Pons (tissue), 1 donor: ENCODE results near the gene SORCS2.
"Not testable (repeated sequence)": the region's sequence is repeated elsewhere in the genome, so short reads cannot be mapped to it uniquely, and the experiment has no call there.

Experiments
- DNase-seq: peaks from one replicate; pipeline ENCODE4 v3.0.0-alpha.2; 2016; ENCODE audit warnings: low spot score

The SORCS2 gene

DNA sequence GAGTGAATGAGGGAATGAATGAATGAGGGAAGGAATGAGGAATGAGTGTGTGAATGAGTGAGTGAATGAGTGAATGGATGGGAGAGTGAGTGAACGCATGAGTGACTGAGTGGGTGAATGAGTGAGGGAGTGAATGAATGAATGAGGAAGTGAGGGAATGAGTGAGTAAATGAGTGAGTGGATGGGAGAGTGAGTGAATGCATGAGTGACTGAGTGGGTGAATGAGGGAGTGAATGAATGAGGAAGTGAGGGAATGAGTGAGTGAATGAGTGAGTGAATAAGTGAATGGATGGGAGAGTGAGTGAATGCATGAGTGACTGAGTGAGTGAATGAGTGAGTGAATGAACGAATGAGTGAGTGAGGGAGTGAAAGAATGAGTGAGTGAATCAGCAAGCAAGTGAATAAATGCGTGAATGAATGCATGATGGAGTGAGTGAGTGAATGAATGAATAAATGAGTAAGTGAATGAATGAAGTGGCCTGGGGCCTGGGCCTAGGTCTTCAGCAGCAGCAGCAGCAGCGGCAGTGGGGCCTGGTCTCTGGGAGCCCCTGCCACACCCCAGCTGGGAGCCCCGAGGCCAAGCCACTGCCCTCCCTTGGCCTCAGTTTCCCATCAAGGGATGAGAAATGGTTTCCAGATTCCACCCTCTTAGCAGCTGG is 258.6 kb downstream of the SORCS2 start:
- no peak for DNase-seq

GRCh38 chr4:7451434-7451789 is 259.1 kb downstream of the SORCS2 start:
- no peak for DNase-seq

GRCh38 chr4:7451800-7452199 is 259.5 kb downstream of the SORCS2 start:
- no peak for DNase-seq

- DNase-seq, result not testable (repeated sequence)
These were observed 260.5 kb downstream of the SORCS2 start for GRCh38 chr4:7452802-7453201.

DNA sequence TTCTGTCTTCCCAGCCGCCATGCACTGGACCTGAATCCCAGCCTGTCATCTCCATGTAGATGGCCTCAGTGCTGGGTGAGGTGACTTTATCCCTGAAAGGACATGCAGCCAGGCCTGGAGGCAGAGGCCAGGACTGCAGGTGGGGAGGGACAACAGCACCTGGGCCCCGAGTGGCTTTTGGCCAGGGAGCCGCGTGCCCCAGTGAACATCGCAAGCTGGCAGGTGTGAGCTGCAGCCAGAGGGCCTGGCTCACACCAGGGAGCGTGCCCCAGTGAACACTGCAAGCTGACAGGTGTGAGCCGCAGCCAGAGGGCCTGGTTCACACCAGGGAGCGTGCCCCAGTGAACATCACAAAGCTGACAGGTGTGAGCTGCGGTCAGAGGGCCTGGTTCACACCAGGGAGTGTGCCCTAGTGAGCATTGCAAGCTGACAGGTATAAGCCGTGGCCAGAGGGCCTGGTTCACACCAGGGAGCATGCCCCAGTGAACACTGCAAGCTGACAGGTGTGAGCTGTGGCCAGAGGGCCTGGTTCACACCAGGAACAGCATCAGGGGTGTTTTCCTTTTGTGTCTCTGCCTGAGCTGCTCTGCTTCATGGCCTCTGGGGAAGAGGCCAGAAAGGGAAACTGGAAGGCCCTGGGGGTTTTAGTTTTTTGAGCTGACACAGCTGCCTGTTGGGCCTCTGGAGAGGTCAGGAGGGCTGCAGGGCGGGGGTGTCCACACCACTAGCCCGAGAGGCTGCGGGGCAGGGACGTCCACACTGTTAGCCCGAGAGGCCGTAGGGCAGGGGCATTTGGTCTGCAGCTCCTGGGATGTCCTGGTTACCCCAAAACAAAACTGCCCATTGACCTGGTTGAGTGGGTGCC is 265.1 kb downstream of the SORCS2 start:
- DNase-seq, result no peak

DNA sequence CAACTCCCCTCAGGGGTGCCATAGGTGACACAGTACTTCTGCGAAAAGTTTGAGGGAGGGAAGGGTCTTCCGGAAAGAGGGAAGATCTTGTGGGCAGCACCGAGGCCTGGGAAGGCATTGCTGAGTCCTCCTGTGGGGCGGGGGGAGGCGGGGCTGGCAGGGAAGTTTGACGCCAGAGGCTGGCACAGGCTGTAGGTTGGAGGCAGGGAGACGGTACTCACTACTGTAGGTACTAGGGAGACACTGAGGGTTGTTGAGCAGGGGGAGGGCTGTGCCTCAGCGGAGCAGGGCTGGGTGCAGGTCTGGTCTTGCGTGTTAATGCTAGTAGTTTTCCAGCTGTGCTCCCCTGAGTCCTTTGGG is 265.7 kb downstream of the SORCS2 start:
- no peak for DNase-seq

DNA sequence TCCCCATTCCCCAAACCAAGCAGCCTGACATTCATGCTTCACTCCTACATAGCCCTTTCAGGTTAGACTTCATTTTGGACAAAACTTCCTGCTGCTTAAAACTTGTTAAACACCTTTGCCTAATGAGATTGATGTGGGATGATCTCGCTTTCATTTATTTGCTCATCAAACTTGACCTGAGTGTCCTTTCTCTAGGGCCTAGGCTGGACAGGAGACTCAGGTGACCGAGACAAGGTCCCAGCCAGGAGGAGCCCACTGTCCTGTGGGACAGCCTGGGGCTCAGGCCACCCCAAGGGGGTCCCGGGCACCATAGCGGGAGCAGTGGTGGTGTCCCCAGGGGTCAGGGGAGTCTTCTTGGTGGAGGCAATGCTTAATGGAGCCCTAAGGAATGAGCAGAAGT is 266.1 kb downstream of the SORCS2 start:
- DNase-seq, result no peak

GRCh38 chr4:7459471-7459870 is 267.1 kb downstream of the SORCS2 start:
- no peak for DNase-seq

GRCh38 chr4:7460566-7460965 is 268.2 kb downstream of the SORCS2 start:
- DNase-seq, result no peak

- no peak for DNase-seq
These were observed 268.9 kb downstream of the SORCS2 start for GRCh38 chr4:7461230-7461629.

DNA sequence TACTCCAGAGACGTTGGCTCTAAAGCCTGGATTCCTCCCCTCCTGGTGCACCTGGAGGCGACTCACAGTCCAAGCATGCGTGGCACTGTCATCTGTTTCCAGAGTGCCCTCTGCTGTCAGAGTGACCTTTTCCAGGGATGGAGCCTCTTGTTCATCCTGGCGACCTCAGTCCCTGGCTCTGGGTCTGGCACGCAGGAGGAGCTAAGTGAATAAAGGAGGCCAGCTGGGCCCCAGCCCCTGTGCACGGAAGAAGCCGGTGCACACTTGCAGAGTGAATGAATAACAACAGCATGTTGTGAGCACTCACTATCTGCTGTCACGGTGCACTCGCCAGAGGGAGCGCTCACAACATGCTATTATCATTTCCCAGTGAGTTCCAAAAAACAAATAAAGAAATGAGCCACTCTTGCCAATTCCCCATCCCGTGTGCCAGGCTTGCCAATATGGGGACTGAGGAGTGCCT is 270.2 kb downstream of the SORCS2 start:
- peak; percentile 81 for DNase-seq

GRCh38 chr4:7463566-7464258 is 271.4 kb downstream of the SORCS2 start:
- DNase-seq, result no peak

DNA sequence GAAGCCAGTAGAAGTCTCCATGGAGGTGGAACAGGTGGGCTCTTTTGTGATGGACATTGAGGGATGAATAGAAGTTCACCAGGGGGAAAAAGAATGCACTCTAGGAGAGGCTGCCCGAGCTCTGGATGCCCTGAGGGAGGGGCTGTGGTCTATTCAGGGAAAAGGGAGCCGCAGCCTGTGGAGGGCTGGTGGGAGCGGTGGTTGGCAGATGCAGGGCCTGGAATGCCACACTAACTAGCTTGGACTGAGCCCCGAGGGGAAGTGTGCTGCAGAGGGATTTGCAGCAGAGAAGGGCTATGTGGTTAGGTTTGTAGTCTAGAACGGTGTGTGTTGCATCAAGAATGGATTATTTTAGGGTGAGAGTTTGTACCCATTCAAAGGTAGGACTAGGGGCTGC is 271.9 kb downstream of the SORCS2 start:
- no peak for DNase-seq

- no peak for DNase-seq
These were observed 272.7 kb downstream of the SORCS2 start for GRCh38 chr4:7465017-7465416.

- no peak for DNase-seq
These were observed 273.9 kb downstream of the SORCS2 start for GRCh38 chr4:7466215-7466614.

- peak; percentile 92 for DNase-seq
These were observed 274.6 kb downstream of the SORCS2 start for GRCh38 chr4:7466904-7467303.

DNA sequence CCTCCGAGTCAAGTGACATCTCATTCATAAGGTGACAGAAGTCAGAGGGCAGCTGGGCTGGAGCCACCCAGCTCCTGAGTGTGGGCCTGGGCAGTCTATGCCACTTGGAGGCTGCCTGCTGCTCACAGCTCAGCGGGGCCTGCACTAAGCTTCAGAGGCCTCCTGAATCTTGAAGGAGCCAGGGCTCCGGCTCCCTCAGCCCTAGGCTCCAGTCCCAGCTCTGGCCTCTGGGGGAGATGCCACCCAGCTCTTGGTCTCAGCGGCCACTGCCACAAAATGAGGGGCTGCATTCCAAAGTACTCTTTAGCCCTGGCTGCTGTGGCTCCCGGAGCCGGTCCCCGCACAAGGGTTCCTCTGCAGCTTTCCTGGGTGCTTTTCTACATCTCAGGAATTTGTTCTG is 275.1 kb downstream of the SORCS2 start:
- no peak for DNase-seq

- DNase-seq, result no peak
These were observed 276.7 kb downstream of the SORCS2 start for GRCh38 chr4:7469023-7469422.

DNA sequence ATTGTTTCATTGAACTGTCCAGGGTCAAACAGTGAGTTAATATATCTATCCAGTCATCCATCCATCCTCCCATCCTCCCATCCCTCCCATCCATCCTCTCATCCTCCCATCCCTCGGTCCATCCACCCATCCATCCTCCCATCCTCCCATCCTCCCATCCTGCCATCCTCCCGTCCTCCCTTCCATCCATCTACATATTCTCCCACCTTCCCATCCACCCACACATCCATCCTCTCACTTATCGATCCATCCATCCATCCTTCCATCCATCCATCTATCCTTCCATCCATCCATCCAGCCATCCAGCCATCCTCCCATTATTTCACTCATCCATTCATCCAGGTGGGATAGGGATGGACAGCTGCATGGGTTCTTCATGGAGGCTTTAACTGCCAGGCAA is 277.8 kb downstream of the SORCS2 start:
- no peak for DNase-seq

DNA sequence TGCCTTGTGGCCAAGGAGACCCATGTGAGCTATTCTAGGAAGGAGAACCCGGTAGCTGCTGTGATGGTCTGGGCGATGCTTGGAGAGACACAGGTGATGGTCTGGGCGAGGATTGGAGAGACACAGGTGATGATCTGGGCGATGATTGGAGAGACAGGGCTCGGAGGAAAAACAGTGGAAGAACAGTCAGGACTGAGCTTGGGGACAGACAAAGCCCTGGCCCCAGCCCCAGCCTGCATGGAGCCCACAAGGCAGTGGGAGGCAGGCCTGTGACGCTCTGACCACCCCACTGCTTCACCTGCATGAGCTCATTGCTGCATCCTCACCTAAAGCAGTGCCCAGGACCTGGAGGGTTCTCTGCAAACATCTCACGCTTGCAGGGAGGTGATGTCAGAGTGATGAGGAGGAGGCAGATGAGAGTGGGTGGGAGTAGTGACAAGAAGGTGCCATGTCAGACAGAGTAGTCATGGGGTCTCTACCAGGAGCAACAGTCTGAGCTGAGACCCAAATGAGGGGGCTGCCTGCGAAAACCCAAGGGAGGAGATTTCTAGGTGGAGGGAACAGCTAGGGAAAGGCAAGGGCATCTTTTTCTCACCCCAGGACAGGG is 278.3 kb downstream of the SORCS2 start:
- DNase-seq, result no peak

GRCh38 chr4:7472442-7473013 is 280.2 kb downstream of the SORCS2 start:
- no peak for DNase-seq

DNA sequence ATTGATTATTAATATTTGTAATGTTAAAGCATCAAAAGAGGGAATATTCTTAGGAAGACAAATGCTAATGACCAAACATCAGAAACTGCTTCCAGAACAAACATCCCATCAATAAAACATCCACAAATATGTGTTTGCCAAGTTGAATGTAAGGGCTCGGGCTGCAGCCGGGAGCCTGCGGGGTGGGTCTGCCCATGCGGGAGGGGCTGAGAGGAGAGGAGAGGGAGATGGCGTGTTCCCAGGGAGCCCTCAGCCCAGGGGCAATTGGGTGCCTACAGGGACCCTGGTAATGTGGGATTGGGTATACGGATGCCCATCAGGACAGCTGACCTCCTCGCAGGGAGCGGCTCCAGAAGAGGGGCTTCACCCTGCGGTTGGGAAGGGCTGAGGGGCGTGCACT is 280.7 kb downstream of the SORCS2 start:
- DNase-seq, result no peak
